NCI-H345 (cell line): ENCODE results near the gene LRP1.
A peak's percentile ranks its signal among the peaks of the same experiment; 100 is the strongest.
"Not testable (repeated sequence)": the region's sequence is repeated elsewhere in the genome, so short reads cannot be mapped to it uniquely, and the experiment has no call there.

Experiments
- DNase-seq: peaks from one replicate; lab custom pipeline; 2025; lab: John Stamatoyannopoulos, UW

LRP1 gene

DNA sequence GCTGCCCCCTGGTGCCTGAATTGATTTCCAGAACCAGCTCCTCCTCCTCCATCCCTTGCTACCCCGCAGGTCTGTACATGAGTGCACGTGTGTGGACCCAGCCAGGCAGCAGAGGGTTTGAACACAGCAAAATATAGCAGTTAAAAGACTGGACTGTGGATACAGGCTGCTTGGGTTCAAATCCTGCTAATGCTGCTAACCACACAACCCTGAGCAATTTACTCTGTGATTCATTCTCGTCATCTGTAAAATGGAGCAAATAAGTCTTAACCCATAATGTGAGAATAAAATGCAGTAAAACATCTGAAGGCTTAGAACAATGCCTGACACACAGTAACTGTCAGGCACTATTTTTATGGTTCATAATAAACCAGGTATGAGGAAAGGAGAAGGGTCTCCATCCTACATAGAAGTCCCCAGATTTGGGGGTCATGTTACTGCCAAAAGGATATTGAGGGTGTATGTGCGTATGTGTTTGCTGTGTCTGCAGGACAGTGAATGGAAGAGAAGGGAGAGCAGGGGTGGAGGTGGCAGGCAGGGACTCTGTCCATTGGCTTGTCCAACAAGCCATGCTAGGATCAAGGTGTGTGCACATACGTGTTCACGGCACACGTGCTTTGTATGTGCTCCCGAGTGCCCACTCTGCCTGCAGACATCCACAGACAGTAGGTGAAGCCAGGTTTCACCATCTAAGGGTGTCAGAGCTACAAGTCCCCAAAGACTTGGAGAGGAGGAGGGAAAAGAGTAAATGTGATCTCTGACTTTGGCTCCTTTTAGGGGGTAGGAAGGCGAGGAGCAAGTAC, 15.6 kb upstream of the LRP1 start:
- DNase-seq = no peak

- no peak for DNase-seq
Measured at GRCh38 chr12:57116580-57117281, 11.6 kb upstream of the LRP1 start.

GRCh38 chr12:57118711-57119271, 9.5 kb upstream of the LRP1 start:
- no peak for DNase-seq

GRCh38 chr12:57119294-57120085, 8.8 kb upstream of the LRP1 start:
- no peak for DNase-seq

GRCh38 chr12:57120718-57121117, 7.6 kb upstream of the LRP1 start:
- not testable (repeated sequence) for DNase-seq

DNA sequence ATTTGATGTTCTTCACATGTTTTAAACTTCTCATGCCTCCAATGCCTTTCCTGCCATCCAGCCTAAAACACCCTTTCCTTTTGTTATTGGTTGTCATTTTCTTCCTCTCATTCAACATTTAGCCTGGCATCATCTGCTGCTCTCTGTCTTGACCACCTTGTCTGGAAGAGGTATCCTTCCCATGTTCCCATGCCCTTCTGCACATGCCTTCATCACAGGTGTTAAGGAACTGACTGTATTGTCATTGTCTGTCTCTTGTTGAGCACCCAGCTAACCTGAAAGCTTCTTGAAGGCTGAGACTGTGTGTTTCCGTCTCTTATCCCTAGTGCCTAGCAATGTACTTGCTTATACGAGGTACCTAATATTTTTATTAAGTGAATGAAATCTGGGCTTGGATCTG, 4.5 kb upstream of the LRP1 start:
- DNase-seq = no peak

GRCh38 chr12:57124261-57124877, 3.9 kb upstream of the LRP1 start:
- peak; percentile 72 for DNase-seq

GRCh38 chr12:57126061-57126460, 2.2 kb upstream of the LRP1 start:
- DNase-seq = no peak

DNA sequence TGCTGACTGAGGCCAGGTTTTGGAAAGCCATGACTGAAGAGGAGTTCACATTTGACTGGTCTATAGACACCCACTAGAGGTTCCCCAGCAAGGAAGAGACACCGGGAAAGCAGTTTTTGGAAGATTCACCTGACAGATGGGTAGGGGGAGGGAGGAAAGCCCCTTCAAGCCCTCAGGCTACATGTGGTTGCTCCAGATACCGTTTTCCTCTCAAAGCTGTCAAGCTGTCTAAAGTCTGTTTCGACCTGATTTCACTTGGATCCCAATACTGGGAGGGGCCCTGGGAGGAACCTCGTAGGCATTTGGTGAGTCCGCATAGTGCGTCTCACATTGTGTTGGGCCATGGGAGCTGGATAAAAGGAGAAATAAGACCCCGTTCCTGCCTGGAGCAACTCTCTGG, 1.7 kb upstream of the LRP1 start:
- DNase-seq = no peak

DNA sequence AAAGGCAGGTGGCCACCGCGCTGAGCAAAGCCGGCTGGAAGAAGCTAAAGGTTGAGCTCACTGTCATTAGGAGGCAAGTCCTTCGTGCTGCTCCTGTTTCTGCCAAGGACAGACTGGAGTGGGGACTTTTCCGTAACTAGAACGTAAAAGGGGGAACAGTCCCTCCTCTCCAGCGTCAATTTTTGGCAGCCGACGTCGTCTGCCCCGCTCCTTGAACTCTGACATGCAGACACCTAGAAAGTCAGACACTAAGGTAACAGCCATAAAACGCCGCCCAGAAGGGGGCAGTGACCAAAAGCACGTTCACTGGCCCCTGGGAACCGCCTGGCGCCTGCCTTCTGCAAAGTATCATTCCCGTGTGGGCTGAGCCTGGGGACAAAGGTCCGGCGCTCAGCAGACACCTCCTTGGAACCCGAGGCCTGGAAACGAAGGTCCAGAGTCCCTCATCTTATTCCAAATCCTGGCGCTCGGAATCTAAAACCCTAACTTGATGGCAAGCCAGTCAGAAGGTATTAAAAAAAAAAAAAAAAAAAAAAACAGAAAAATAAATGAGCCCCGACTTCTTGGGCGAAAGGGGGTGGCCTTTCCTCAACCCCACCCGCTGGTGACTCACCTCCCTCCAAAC, 1.1 kb upstream of the LRP1 start:
- DNase-seq = peak; percentile 35

- DNase-seq = no peak
Measured at GRCh38 chr12:57128519-57129247, 400 bp downstream of the LRP1 start.

DNA sequence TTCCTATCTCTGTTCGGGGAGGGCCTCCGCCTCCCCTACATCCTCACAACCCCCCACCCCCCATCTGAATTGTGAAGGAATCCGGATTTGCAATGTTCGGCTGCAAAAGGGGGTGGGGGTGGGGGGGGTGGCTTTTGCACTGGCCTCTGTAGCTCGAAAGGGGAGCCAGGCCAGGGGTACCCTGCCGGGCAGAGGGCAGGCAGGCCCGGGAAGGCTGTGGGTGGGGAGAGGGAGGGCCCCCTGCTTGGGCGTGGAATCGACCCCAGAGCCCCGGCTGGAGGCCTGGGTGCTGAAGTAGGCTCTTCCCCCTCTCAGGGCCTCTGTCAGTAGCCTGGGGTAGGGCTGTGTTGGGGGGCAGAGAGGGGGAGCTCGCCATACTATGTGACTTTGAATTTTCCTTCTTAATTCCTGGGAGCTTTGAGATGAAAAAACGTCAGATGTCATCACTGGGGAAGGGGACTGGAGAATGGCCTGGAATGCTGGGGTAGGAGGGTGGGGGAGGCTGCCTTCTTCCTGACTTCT, 1.1 kb downstream of the LRP1 start:
- no peak for DNase-seq

GRCh38 chr12:57129889-57130288, 1.6 kb downstream of the LRP1 start:
- no peak for DNase-seq

- DNase-seq = no peak
Measured at GRCh38 chr12:57130941-57131340, 2.7 kb downstream of the LRP1 start.

GRCh38 chr12:57131896-57132744, 3.8 kb downstream of the LRP1 start:
- no peak for DNase-seq

DNA sequence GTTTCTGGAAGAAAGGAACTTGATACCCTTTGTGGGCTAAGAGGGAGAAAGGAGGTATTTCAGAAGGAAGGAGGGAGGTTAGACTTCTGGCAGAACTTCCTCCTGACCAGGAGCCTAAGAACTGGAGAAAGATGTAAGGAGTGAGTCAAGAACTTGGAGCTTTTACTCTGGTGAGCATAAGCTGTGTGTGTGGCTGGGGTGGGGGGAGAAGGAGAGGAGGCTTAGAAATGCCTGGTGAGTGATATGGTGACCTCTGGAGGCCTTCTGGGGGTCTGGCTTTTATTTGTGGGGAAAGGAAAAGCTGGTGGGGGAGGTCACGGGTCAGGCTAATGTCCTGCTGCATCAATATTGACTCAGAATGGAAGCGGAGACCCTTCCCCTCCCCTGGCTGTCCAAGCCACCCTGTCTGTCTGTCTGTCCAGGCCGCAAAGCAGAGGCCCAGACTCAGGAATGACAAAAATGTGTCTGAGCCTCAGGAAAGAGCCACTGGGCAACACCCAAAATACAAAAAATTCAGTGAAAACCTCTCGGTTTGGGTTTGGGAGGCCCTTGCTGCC, 4.8 kb downstream of the LRP1 start:
- DNase-seq = no peak

DNA sequence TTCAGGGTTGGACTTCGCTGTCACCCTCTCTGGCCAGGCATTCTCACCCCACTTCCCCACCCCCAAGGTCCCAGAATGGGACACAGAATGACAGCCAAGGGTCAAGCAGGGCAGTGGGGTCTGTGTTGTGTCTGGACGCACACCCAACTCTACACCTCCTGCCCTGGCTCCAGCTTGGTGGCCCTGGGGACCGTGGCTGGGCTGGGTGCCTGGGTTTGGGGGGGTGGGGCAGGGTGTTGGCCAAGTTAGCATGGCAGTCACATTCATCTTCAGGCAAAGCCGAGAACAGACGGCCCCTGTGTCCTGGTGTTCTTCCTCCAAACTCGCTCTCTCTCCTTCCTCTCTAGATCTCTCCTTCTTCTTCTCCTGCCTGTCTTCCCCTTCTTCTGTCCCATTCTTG, 5.6 kb downstream of the LRP1 start:
- no peak for DNase-seq

DNA sequence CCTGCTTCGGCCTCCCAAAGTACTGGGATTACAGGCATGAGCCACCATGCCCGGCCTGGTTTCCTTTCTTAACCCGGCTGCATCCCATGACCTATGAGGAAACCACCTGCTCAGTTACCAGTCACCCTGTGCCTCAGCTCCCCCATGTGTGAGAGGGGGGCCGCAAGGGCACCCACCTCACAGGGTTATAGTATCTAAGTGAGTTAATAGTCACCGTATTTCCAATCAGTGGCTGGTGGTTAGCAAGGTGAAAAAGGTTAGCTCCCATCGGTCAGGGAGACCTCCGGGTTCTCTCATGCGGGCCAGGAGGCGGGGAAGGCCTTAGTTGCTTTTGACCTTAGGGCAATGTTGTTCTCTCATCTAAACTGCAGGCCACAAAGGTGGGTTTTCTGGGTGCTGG, 6.7 kb downstream of the LRP1 start:
- no peak for DNase-seq
